Naive thymus-derived CD4-positive, alpha-beta T cell (primary cell): ENCODE results near the gene LUC7L2. TPM values are rescaled to one million over a fixed set of nuclear protein-coding genes. Genes with fewer than 3 reads are reported as not detected.
A peak's percentile ranks its signal among the peaks of the same experiment; 100 is the strongest.
"Not testable (repeated sequence)": the region's sequence is repeated elsewhere in the genome, so short reads cannot be mapped to it uniquely, and the experiment has no call there.

Source experiments
- ATAC-seq: fragments of 150-1000 bp; cut with Tn5 transposase; 2 replicates; pipeline ENCODE4 v1.10.0; 2021; ENCODE audit warnings: mild to moderate bottlenecking, moderate library complexity
- CTCF ChIA-PET: fragments of 350-600 bp; sonication (Branson Sonifier 250); formaldehyde crosslinking; loops from one replicate; lab custom pipeline; 2021; ENCODE audit warnings: antibody characterized with exemption; lab: Charles Lee
- POLR2A ChIA-PET: fragments of 350-600 bp; sonication (Branson Sonifier 250); formaldehyde crosslinking; loops from one replicate; lab custom pipeline; 2021; ENCODE audit warnings: antibody characterized with exemption, inconsistent platforms; lab: Charles Lee
- DNase-seq, 9 donors: peaks; one replicate each; pipeline versions ENCODE4 v3.0.0 to v3.0.0-alpha.2; 2020 to 2022; ENCODE audit warnings: mixed read lengths in 1 of 9
- H3K27ac ChIP-seq: one replicate; pipeline ENCODE4 v1.7.0; 2013; ENCODE audit warnings: mild to moderate bottlenecking, low read depth, low read length, moderate library complexity
- H3K27me3 ChIP-seq, 2 donors: one replicate each; pipeline ENCODE4 v1.7.0; 2013; ENCODE audit warnings: low read length in 2 of 2, mild to moderate bottlenecking in 2 of 2, moderate library complexity in 2 of 2; ENCODE audit not compliant: control insufficient read depth in 2 of 2, insufficient read depth in 2 of 2
- H3K36me3 ChIP-seq, 3 experiments: 1 replicate in 2 of 3; 2 replicates in 1 of 3; pipeline ENCODE4 v1.7.0; 2013; ENCODE audit warnings: low read length in 3 of 3, mild to moderate bottlenecking in 3 of 3, moderate library complexity in 1 of 3; ENCODE audit not compliant: insufficient read depth in 3 of 3, control insufficient read depth in 2 of 3
- H3K4me1 ChIP-seq, 2 donors: one replicate each; pipeline ENCODE4 v1.7.0; 2013; ENCODE audit warnings: low read length in 2 of 2, mild to moderate bottlenecking in 2 of 2, moderate library complexity in 1 of 2; ENCODE audit not compliant: control insufficient read depth in 2 of 2, insufficient read depth in 2 of 2
- H3K4me3 ChIP-seq: 2 replicates; pipeline ENCODE4 v1.7.0; 2013; ENCODE audit warnings: mild to moderate bottlenecking, low read length
- H3K9me3 ChIP-seq, 3 experiments: 1 replicate in 2 of 3; 2 replicates in 1 of 3; pipeline ENCODE4 v1.7.0; 2013; ENCODE audit warnings: low read length in 3 of 3; ENCODE audit not compliant: control insufficient read depth in 2 of 3
- H3K27ac Mint-ChIP-seq, 9 donors: one replicate each; pipeline ENCODE4 v1.8.0; 2020 to 2022; ENCODE audit warnings: mixed read lengths in 9 of 9, mild to moderate bottlenecking in 8 of 9, moderate library complexity in 5 of 9, inconsistent platforms in 2 of 9
- H3K27me3 Mint-ChIP-seq, 5 donors: one replicate each; pipeline ENCODE4 v1.8.0; 2021 to 2022; ENCODE audit warnings: mixed read lengths in 5 of 5, mild to moderate bottlenecking in 1 of 5
- H3K36me3 Mint-ChIP-seq, 5 donors: one replicate each; pipeline ENCODE4 v1.8.0; 2020 to 2022; ENCODE audit warnings: mixed read lengths in 5 of 5, mild to moderate bottlenecking in 3 of 5, inconsistent platforms in 1 of 5
- H3K4me1 Mint-ChIP-seq, 7 donors: one replicate each; pipeline ENCODE4 v1.8.0; 2020 to 2022; ENCODE audit warnings: mixed read lengths in 7 of 7, mild to moderate bottlenecking in 3 of 7, inconsistent platforms in 1 of 7
- H3K4me3 Mint-ChIP-seq, 10 donors: one replicate each; pipeline ENCODE4 v1.8.0; 2020 to 2022; ENCODE audit warnings: mild to moderate bottlenecking in 10 of 10, mixed read lengths in 10 of 10, moderate library complexity in 6 of 10, inconsistent platforms in 2 of 10
- H3K9me3 Mint-ChIP-seq, 11 donors: one replicate each; pipeline ENCODE4 v1.8.0; 2020 to 2022; ENCODE audit warnings: mixed read lengths in 11 of 11, mild to moderate bottlenecking in 4 of 11, inconsistent platforms in 1 of 11, moderate library complexity in 1 of 11
- intact Hi-C, 2 donors: fragments of 100-400 bp; cut with micrococcal nuclease; formaldehyde crosslinking; loops; one replicate each; pipeline ENCODE4 v1.15.1; 2023
- polyA plus RNA-seq, 2 donors: library from polyadenylated mRNA; unstranded; fragments of 300-500 nt; fragmentation: Illumina TruSeq; gene quantifications; one replicate each; pipeline ENCODE4 v1.2.3, GENCODE V29; 2021
- total RNA-seq, 6 experiments: library from RNA in 5 of 6; stranded (reverse) in 5 of 6; gene quantifications; 1 replicate in 5 of 6; 2 replicates in 1 of 6; pipeline ENCODE4 v1.2.3 and lab custom pipeline; 2021 to 2026

Gene LUC7L2
- total and polyA plus RNA-seq, 7 experiments from 2014 or later: 59.6 to 183 (median 141) TPM

GRCh38 chr7:139414743-139415402 lies 55.2 kb downstream of the LUC7L2 start:
- ChIA-PET CTCF (interaction anchor here (0.5 kb wide), 1 partner anchor 419 kb away, joined by 3 read pairs; no protein-coding TSS in a partner anchor), POLR2A (interaction anchor here (0.7 to 1.2 kb wide), 2 partner anchors 68 to 185 kb away, joined by 4 read pairs; no protein-coding TSS in a partner anchor)
- H3K4me3 Mint-ChIP-seq, H3K4me3 ChIP-seq, H3K27me3 ChIP-seq, H3K27me3 Mint-ChIP-seq, ATAC-seq, H3K27ac ChIP-seq, H3K9me3 Mint-ChIP-seq, DNase-seq, H3K4me1 ChIP-seq, H3K4me1 Mint-ChIP-seq, H3K9me3 ChIP-seq: not testable (repeated sequence)
- intact Hi-C loops: loop anchor here in 1 of 2 donors (5.0 kb wide), 1 partner anchor 38 kb away; no protein-coding TSS in a partner anchor
- H3K27ac Mint-ChIP-seq: peak overlapping the region in 5 of 9 donors; percentile 25 to 69 (median 31)
- peaks cover 17 to 78% (median 22%) of the 10 kb centered on the region in 3 experiments for H3K36me3 ChIP-seq
- peaks cover 0 to 46% (median 26%) of the 10 kb centered on the region in 5 donors for H3K36me3 Mint-ChIP-seq

DNA sequence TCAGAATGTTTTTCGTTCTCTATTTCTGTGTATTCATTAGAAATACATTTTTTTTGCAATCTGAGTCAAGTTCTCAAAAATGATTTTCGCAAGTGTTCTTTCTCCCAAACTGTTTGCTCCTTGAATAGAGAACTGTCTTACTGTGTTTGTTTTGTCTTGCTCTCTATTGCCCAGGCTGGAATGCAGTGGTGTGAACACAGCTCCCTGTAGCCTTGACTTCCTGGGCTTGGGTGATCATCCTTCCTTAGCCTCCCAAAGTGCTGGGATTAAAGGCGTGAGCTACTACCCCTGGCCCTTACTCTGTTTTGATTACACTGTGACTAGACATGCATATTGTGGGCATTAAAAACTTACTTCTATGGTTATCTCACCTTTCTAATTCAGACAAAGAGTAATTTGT lies 56.7 kb downstream of the LUC7L2 start:
- Mint-ChIP-seq H3K9me3 (peaks cover 0 to 1% (median 0%) of the 10 kb centered on the region in 11 donors), H3K4me1 (peaks cover 0 to 7% (median 3%) of the 10 kb centered on the region in 7 donors), H3K27ac (peak overlapping the region in 5 of 9 donors; percentile 48 to 70 (median 61)), H3K36me3 (peaks cover 0 to 48% (median 24%) of the 10 kb centered on the region in 5 donors), H3K4me3 (no peak overlapping the region), H3K27me3 (no peaks in the 10 kb centered on the region)
- POLR2A ChIA-PET: no interaction called here
- DNase-seq (no peak), ATAC-seq (no peak)
- Histone ChIP-seq H3K27ac (no peak overlapping the region), H3K9me3 (no peaks in the 10 kb centered on the region), H3K36me3 (peaks cover 16 to 78% (median 22%) of the 10 kb centered on the region in 3 experiments), H3K4me3 (no peak overlapping the region), H3K4me1 (no peaks in the 10 kb centered on the region), H3K27me3 (no peaks in the 10 kb centered on the region)
- CTCF ChIA-PET: no interaction called here
- intact Hi-C loops: no loop called here

DNA sequence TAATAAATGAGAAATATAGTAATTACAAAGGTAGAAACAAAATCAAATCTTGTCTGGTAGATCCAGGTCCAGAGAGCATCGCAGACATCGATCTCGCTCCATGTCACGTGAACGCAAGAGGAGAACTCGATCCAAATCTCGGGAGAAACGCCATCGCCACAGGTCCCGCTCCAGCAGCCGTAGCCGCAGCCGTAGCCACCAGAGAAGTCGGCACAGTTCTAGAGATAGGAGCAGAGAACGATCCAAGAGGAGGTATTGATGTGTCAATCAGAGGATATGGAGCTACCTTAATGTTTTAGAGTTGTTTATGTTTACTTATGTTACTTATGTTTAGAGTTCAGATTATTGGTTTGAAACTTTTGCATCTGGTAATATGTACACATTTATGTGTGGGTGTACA lies 57.8 kb downstream of the LUC7L2 start:
- intact Hi-C loops: no loop called here
- POLR2A ChIA-PET: no interaction called here

DNA sequence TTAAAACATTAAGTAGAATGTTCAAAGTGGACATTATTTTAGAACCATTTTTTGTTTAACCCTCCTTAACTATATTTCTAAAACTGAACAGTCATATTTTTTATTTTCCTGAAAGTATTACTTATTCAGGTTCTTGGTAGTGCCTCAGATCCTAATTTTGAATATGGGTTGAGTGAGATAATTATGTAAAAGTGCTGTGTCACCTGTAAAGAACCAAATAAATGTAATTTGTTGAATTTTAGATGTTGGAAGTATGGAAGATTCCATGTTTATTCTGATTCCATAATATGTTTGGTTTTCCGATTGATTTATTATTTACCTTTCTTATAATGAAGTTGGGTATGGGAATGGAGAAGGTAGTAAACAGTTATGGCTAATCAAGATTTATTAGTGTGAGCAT lies 61.4 kb downstream of the LUC7L2 start:
- intact Hi-C loops: no loop called here
- POLR2A ChIA-PET: no interaction called here
- H3K36me3 ChIP-seq: peaks cover 8 to 64% (median 13%) of the 10 kb centered on the region in 3 experiments

More for the DNA sequence above, 57.8 kb downstream of the LUC7L2 start:
- Histone ChIP-seq H3K36me3 (peaks cover 9 to 81% (median 22%) of the 10 kb centered on the region in 3 experiments), H3K27me3 (no peaks in the 10 kb centered on the region), H3K27ac (no peak overlapping the region), H3K4me3 (no peak overlapping the region), H3K9me3 (no peaks in the 10 kb centered on the region), H3K4me1 (no peaks in the 10 kb centered on the region)
- Mint-ChIP-seq H3K9me3 (peaks cover 0 to 1% (median 0%) of the 10 kb centered on the region in 11 donors), H3K4me1 (peaks cover 0 to 7% (median 3%) of the 10 kb centered on the region in 7 donors), H3K36me3 (peaks cover 3 to 51% (median 25%) of the 10 kb centered on the region in 5 donors), H3K27me3 (no peaks in the 10 kb centered on the region), H3K27ac (peak overlapping the region in 2 of 9 donors; percentile 31 to 48), H3K4me3 (no peak overlapping the region)
- ATAC-seq (no peak), DNase-seq (no peak)
- CTCF ChIA-PET: no interaction called here

GRCh38 chr7:139422126-139422525 lies 62.4 kb downstream of the LUC7L2 start:
- peaks cover 4 to 55% (median 5%) of the 10 kb centered on the region in 3 experiments for H3K36me3 ChIP-seq

More for the DNA sequence above, 61.4 kb downstream of the LUC7L2 start:
- no peak overlapping the region for H3K27ac Mint-ChIP-seq
- Histone ChIP-seq H3K4me3 (no peak overlapping the region), H3K9me3 (no peaks in the 10 kb centered on the region), H3K27me3 (no peaks in the 10 kb centered on the region), H3K27ac (no peak overlapping the region), H3K4me1 (no peaks in the 10 kb centered on the region)
- no peaks in the 10 kb centered on the region for H3K9me3 Mint-ChIP-seq
- CTCF ChIA-PET: no interaction called here
- ATAC-seq: no peak
- H3K36me3 Mint-ChIP-seq: peaks cover 3 to 42% (median 21%) of the 10 kb centered on the region in 5 donors
- no peak for DNase-seq
- peaks cover 0 to 7% (median 0%) of the 10 kb centered on the region in 7 donors for H3K4me1 Mint-ChIP-seq
- no peak overlapping the region for H3K4me3 Mint-ChIP-seq
- no peaks in the 10 kb centered on the region for H3K27me3 Mint-ChIP-seq

DNA sequence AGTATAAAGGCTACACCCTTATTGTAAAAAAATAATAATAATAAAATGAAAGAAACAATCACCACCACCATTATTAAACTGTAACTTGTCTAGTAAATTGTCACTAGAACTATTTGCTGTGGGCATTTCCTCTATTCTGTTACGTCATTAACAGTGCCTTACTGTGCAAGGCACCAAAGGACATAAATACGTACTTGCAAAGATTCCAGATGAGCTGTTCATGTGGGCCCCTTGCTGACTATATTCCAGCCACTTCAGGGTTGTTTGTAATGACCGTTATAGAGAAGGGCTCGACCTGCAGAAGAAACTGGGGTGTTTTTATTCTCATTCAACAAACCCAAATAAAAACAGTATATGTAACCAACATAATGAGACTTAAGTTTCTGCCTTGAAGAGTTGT lies 63.4 kb downstream of the LUC7L2 start:
- POLR2A ChIA-PET: interaction anchor here (1.6 kb wide), 1 partner anchor 8 kb away, joined by 5 read pairs; no protein-coding TSS in a partner anchor

More at GRCh38 chr7:139422126-139422525, 62.4 kb downstream of the LUC7L2 start:
- Mint-ChIP-seq H3K4me1 (peaks cover 0 to 5% (median 0%) of the 10 kb centered on the region in 7 donors), H3K4me3 (no peak overlapping the region), H3K27me3 (no peaks in the 10 kb centered on the region), H3K27ac (peak overlapping the region in 1 of 9 donors; percentile 3), H3K9me3 (no peaks in the 10 kb centered on the region), H3K36me3 (peaks cover 3 to 38% (median 17%) of the 10 kb centered on the region in 5 donors)
- no peak for ATAC-seq
- DNase-seq: no peak
- no peaks in the 10 kb centered on the region for H3K27me3 ChIP-seq
- CTCF ChIA-PET: no interaction called here
- no peaks in the 10 kb centered on the region for H3K4me1 ChIP-seq
- intact Hi-C loops: no loop called here
- H3K9me3 ChIP-seq: no peaks in the 10 kb centered on the region
- no peak overlapping the region for H3K27ac ChIP-seq
- no peak overlapping the region for H3K4me3 ChIP-seq
- POLR2A ChIA-PET: interaction anchor here (1.1 to 1.6 kb wide), 2 partner anchors 9 to 12 kb away, joined by 5 read pairs; no protein-coding TSS in a partner anchor

More for the DNA sequence above, 63.4 kb downstream of the LUC7L2 start:
- peaks cover 0 to 5% (median 0%) of the 10 kb centered on the region in 7 donors for H3K4me1 Mint-ChIP-seq
- no peak overlapping the region for H3K27ac Mint-ChIP-seq
- no peaks in the 10 kb centered on the region for H3K27me3 ChIP-seq
- H3K4me1 ChIP-seq: no peaks in the 10 kb centered on the region
- DNase-seq (no peak), ATAC-seq (no peak)
- H3K9me3 Mint-ChIP-seq: no peaks in the 10 kb centered on the region
- peaks cover 3 to 51% (median 5%) of the 10 kb centered on the region in 3 experiments for H3K36me3 ChIP-seq
- H3K4me3 ChIP-seq: no peak overlapping the region
- H3K4me3 Mint-ChIP-seq: no peak overlapping the region
- peaks cover 3 to 37% (median 16%) of the 10 kb centered on the region in 5 donors for H3K36me3 Mint-ChIP-seq
- intact Hi-C loops: no loop called here
- H3K27ac ChIP-seq: no peak overlapping the region
- CTCF ChIA-PET: no interaction called here
- no peaks in the 10 kb centered on the region for H3K9me3 ChIP-seq
- no peaks in the 10 kb centered on the region for H3K27me3 Mint-ChIP-seq
